Measurements from ENCODE around the gene GPD1L.
A peak's percentile ranks its signal among the peaks of the same experiment; 100 is the strongest.

GPD1L gene

GRCh38 chr3:32148351-32148750 lies 41.9 kb downstream of the GPD1L start:
- peaks cover 22% of the 10 kb centered on the region for H3K4me1 ChIP-seq (ENCODE audit: insufficient read depth, low read length, severe bottlenecking)
- no peaks in the 10 kb centered on the region for H4K20me1 ChIP-seq (ENCODE audit: insufficient read depth, low read length)
- H3K36me3 ChIP-seq (ENCODE audit: insufficient read depth, low read length) = peaks cover 40% of the 10 kb centered on the region; the same call in 1 of the 2 replicates
- no peak overlapping the region for H3K27ac ChIP-seq (ENCODE audit: low read depth, low read length, poor library complexity, severe bottlenecking)
- H3K27me3 ChIP-seq (ENCODE audit: insufficient read depth, low read length) = no peaks in the 10 kb centered on the region
- H3K9me2 ChIP-seq (ENCODE audit: low read depth, low read length) = no peaks in the 10 kb centered on the region
- H3K9ac ChIP-seq (ENCODE audit: low read length) = no peak overlapping the region
- H3K79me2 ChIP-seq (ENCODE audit: insufficient read depth, low read length) = no peaks in the 10 kb centered on the region
- H3K4me3 ChIP-seq (ENCODE audit: low read depth, low read length, poor library complexity, severe bottlenecking) = no peak overlapping the region
- no peaks in the 10 kb centered on the region for H3K9me3 ChIP-seq (ENCODE audit: low read length)
- no peak overlapping the region for H3K4me2 ChIP-seq (ENCODE audit: low read length)
- peaks cover 3% of the 10 kb centered on the region; the same call in 1 of the 2 replicates for H3F3A ChIP-seq (ENCODE audit: insufficient read depth, low read length)
- TF ChIP-seq, protein P1, sequence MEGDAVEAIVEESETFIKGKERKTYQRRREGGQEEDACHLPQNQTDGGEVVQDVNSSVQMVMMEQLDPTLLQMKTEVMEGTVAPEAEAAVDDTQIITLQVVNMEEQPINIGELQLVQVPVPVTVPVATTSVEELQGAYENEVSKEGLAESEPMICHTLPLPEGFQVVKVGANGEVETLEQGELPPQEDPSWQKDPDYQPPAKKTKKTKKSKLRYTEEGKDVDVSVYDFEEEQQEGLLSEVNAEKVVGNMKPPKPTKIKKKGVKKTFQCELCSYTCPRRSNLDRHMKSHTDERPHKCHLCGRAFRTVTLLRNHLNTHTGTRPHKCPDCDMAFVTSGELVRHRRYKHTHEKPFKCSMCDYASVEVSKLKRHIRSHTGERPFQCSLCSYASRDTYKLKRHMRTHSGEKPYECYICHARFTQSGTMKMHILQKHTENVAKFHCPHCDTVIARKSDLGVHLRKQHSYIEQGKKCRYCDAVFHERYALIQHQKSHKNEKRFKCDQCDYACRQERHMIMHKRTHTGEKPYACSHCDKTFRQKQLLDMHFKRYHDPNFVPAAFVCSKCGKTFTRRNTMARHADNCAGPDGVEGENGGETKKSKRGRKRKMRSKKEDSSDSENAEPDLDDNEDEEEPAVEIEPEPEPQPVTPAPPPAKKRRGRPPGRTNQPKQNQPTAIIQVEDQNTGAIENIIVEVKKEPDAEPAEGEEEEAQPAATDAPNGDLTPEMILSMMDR (IDR thresholded peaks at IDR 0.05; ENCODE audit: low read length) = no peak
- no peak for TF ChIP-seq EZH2 (IDR thresholded peaks at IDR 0.05; ENCODE audit: borderline replicate concordance, low read length)
- no peak overlapping the region for H2AFZ ChIP-seq (ENCODE audit: low read length)

- Histone ChIP-seq H2AFZ (ENCODE audit: low read length) (no peak overlapping the region), H3K9me3 (ENCODE audit: low read length) (no peaks in the 10 kb centered on the region), H3K4me1 (ENCODE audit: insufficient read depth, low read length, severe bottlenecking) (no peaks in the 10 kb centered on the region), H3K9me2 (ENCODE audit: low read depth, low read length) (no peaks in the 10 kb centered on the region), H3K27me3 (ENCODE audit: insufficient read depth, low read length) (no peaks in the 10 kb centered on the region), H3K9ac (ENCODE audit: low read length) (no peak overlapping the region), H3K36me3 (ENCODE audit: insufficient read depth, low read length) (peaks cover 27% of the 10 kb centered on the region; the same call in 1 of the 2 replicates), H3K4me3 (ENCODE audit: low read depth, low read length, poor library complexity, severe bottlenecking) (no peak overlapping the region), H4K20me1 (ENCODE audit: insufficient read depth, low read length) (no peaks in the 10 kb centered on the region), H3K79me2 (ENCODE audit: insufficient read depth, low read length) (no peaks in the 10 kb centered on the region), H3K4me2 (ENCODE audit: low read length) (no peak overlapping the region), H3F3A (ENCODE audit: insufficient read depth, low read length) (no peaks in the 10 kb centered on the region), H3K27ac (ENCODE audit: low read depth, low read length, poor library complexity, severe bottlenecking) (no peak overlapping the region)
- TF ChIP-seq, protein P1 (IDR thresholded peaks at IDR 0.05; ENCODE audit: low read length) = no peak
- no peak for TF ChIP-seq EZH2 (IDR thresholded peaks at IDR 0.05; ENCODE audit: borderline replicate concordance, low read length)
Measured at GRCh38 chr3:32153414-32154204, 47.2 kb downstream of the GPD1L start.

DNA sequence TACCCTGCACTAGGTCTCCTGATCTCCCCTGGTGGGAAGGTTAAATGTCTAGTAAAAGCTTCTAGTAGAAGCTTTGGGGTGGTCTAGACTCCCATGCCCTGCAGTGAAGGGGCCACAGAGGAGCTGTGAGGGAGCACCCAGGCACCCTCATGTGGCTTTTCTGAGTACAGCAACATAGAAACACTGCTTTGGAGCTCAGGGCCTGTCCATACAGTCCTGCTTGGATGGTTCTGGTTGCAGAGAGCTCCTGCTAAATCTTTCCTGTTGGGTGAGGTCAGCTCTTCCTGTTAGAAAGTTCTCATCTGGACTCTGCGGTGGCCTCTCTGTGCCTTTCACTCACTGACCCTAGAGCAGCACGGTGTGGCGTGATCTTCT lies 47.8 kb downstream of the GPD1L start:
- peaks cover 21% of the 10 kb centered on the region; the same call in 1 of the 2 replicates for H3K36me3 ChIP-seq (ENCODE audit: insufficient read depth, low read length)

More for the DNA sequence above, 47.8 kb downstream of the GPD1L start:
- Histone ChIP-seq H3K4me3 (ENCODE audit: low read depth, low read length, poor library complexity, severe bottlenecking) (no peak overlapping the region), H4K20me1 (ENCODE audit: insufficient read depth, low read length) (no peaks in the 10 kb centered on the region), H2AFZ (ENCODE audit: low read length) (no peak overlapping the region), H3K27me3 (ENCODE audit: insufficient read depth, low read length) (no peaks in the 10 kb centered on the region), H3K9ac (ENCODE audit: low read length) (no peak overlapping the region), H3K9me3 (ENCODE audit: low read length) (no peaks in the 10 kb centered on the region), H3K27ac (ENCODE audit: low read depth, low read length, poor library complexity, severe bottlenecking) (no peak overlapping the region), H3K4me1 (ENCODE audit: insufficient read depth, low read length, severe bottlenecking) (no peaks in the 10 kb centered on the region), H3F3A (ENCODE audit: insufficient read depth, low read length) (no peaks in the 10 kb centered on the region), H3K79me2 (ENCODE audit: insufficient read depth, low read length) (no peaks in the 10 kb centered on the region), H3K4me2 (ENCODE audit: low read length) (no peak overlapping the region), H3K9me2 (ENCODE audit: low read depth, low read length) (no peaks in the 10 kb centered on the region)
- TF ChIP-seq, protein P1 (IDR thresholded peaks at IDR 0.05; ENCODE audit: low read length) = peak; percentile 55
- TF ChIP-seq EZH2 (IDR thresholded peaks at IDR 0.05; ENCODE audit: borderline replicate concordance, low read length) = no peak

Data from OCI-LY1 (cell line).